Naive thymus-derived CD8-positive, alpha-beta T cell (primary cell): Measurements from ENCODE around the gene KDSR. TPM values are rescaled to one million over a fixed set of nuclear protein-coding genes. Genes with fewer than 3 reads are reported as not detected.
A peak's percentile ranks its signal among the peaks of the same experiment; 100 is the strongest.

Experiments used
- ATAC-seq, 2 donors: fragments of 150-1000 bp; cut with Tn5 transposase in 1 of 2; sonication (Bioruptor Pico), chemical (Tn5 transposase) in 1 of 2; 1 replicate in 1 of 2; 2 replicates in 1 of 2; pipeline ENCODE4 v1.10.0; 2021; ENCODE audit warnings: mild to moderate bottlenecking in 2 of 2, moderate library complexity in 2 of 2
- POLR2A ChIA-PET: fragments of 350-600 bp; sonication (Branson Sonifier 250); formaldehyde crosslinking; loops from one replicate; lab custom pipeline; 2021; ENCODE audit warnings: antibody characterized with exemption; lab: Charles Lee
- DNase-seq, 10 donors: peaks; one replicate each; pipeline versions ENCODE4 v3.0.0 to v3.0.0-alpha.2; 2020 to 2022
- H3K27ac Mint-ChIP-seq, 10 donors: one replicate each; pipeline ENCODE4 v1.8.0; 2020 to 2022; ENCODE audit warnings: mild to moderate bottlenecking in 10 of 10, mixed read lengths in 10 of 10, moderate library complexity in 4 of 10, inconsistent platforms in 1 of 10
- H3K27me3 Mint-ChIP-seq, 5 donors: one replicate each; pipeline ENCODE4 v1.8.0; 2021 to 2022; ENCODE audit warnings: mixed read lengths in 5 of 5
- H3K36me3 Mint-ChIP-seq, 3 donors: one replicate each; pipeline ENCODE4 v1.8.0; 2020 to 2022; ENCODE audit warnings: mixed read lengths in 3 of 3, mild to moderate bottlenecking in 2 of 3, inconsistent platforms in 1 of 3
- H3K4me1 Mint-ChIP-seq, 4 donors: one replicate each; pipeline ENCODE4 v1.8.0; 2021 to 2022; ENCODE audit warnings: mixed read lengths in 4 of 4
- H3K4me3 Mint-ChIP-seq, 10 donors: one replicate each; pipeline ENCODE4 v1.8.0; 2020 to 2022; ENCODE audit warnings: mild to moderate bottlenecking in 10 of 10, mixed read lengths in 10 of 10, moderate library complexity in 6 of 10, inconsistent platforms in 1 of 10
- H3K9me3 Mint-ChIP-seq, 9 donors: one replicate each; pipeline ENCODE4 v1.8.0; 2020 to 2022; ENCODE audit warnings: mixed read lengths in 9 of 9, mild to moderate bottlenecking in 3 of 9, inconsistent platforms in 1 of 9, moderate library complexity in 1 of 9
- polyA plus RNA-seq, 3 donors: library from polyadenylated mRNA; unstranded; fragments of 300-500 nt; fragmentation: Illumina TruSeq; gene quantifications; one replicate each; pipeline ENCODE4 v1.2.3, GENCODE V29; 2021
- total RNA-seq, 8 experiments: library from RNA in 2 of 8; stranded (reverse) in 2 of 8; gene quantifications; one replicate each; pipeline ENCODE4 v1.2.3 and lab custom pipeline; 2021 to 2026

Gene KDSR
- total and polyA plus RNA-seq, 5 experiments from 2014 or later = 49.1 to 66.9 (median 55.9) TPM

- Mint-ChIP-seq H3K27me3 (no peaks in the 10 kb centered on the region), H3K4me1 (peaks cover 2 to 10% (median 10%) of the 10 kb centered on the region in 4 donors), H3K36me3 (peaks cover 8 to 20% (median 10%) of the 10 kb centered on the region in 3 donors), H3K9me3 (peaks cover 0 to 7% (median 0%) of the 10 kb centered on the region in 9 donors), H3K4me3 (no peak overlapping the region), H3K27ac (no peak overlapping the region)
- ATAC-seq (no peak), DNase-seq (no peak)
- POLR2A ChIA-PET = no interaction called here
These were observed 15.8 kb upstream of the KDSR start for GRCh38 chr18:63382843-63383242.

DNA sequence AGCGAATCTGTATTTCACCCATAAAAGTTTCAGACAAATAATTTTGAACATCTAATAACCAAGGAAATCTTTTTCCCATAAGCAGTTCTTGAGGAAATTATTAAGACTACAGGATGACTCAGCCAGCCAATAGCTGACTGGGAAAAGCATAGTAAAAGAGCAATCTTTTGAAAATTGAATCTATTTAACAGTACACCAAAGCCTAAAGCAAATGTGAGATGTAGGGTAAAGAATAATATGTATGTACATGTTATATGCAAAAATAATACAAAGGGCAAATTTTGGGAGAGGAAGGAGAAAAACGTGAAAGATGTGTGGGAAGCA lies 12.6 kb upstream of the KDSR start:
- peaks cover 2 to 14% (median 10%) of the 10 kb centered on the region in 4 donors for H3K4me1 Mint-ChIP-seq
- DNase-seq (no peak), ATAC-seq (no peak)
- H3K9me3 Mint-ChIP-seq = peaks cover 0 to 12% (median 4%) of the 10 kb centered on the region in 9 donors
- H3K27ac Mint-ChIP-seq = peak overlapping the region in 1 of 10 donors; percentile 36
- POLR2A ChIA-PET = no interaction called here
- H3K4me3 Mint-ChIP-seq = no peak overlapping the region
- H3K36me3 Mint-ChIP-seq = peaks cover 10 to 15% (median 13%) of the 10 kb centered on the region in 3 donors
- no peaks in the 10 kb centered on the region for H3K27me3 Mint-ChIP-seq

- peaks cover 10 to 15% (median 13%) of the 10 kb centered on the region in 3 donors for H3K36me3 Mint-ChIP-seq
- DNase-seq = no peak
- ATAC-seq = no peak
- no peaks in the 10 kb centered on the region for H3K27me3 Mint-ChIP-seq
- POLR2A ChIA-PET = no interaction called here
- H3K4me1 Mint-ChIP-seq = peaks cover 2 to 14% (median 10%) of the 10 kb centered on the region in 4 donors
- H3K4me3 Mint-ChIP-seq = peak overlapping the region in 1 of 10 donors; percentile 16
- peak overlapping the region in 9 of 10 donors; percentile 4 to 88 (median 26) for H3K27ac Mint-ChIP-seq
- H3K9me3 Mint-ChIP-seq = peaks cover 0 to 12% (median 4%) of the 10 kb centered on the region in 9 donors
These were observed 12.1 kb upstream of the KDSR start for GRCh38 chr18:63378919-63379638.

GRCh38 chr18:63377275-63377980 lies 10.4 kb upstream of the KDSR start:
- DNase-seq = no peak
- no peak overlapping the region for H3K4me3 Mint-ChIP-seq
- H3K4me1 Mint-ChIP-seq = peaks cover 2 to 14% (median 10%) of the 10 kb centered on the region in 4 donors
- H3K36me3 Mint-ChIP-seq = peaks cover 0 to 10% (median 2%) of the 10 kb centered on the region in 3 donors
- peaks cover 0 to 9% (median 4%) of the 10 kb centered on the region in 9 donors for H3K9me3 Mint-ChIP-seq
- no peak overlapping the region for H3K27ac Mint-ChIP-seq
- POLR2A ChIA-PET = interaction anchor here (0.6 kb wide), 1 partner anchor 37 kb away, joined by 4 read pairs; no protein-coding TSS in a partner anchor
- ATAC-seq = no peak
- H3K27me3 Mint-ChIP-seq = no peaks in the 10 kb centered on the region

- H3K4me1 Mint-ChIP-seq = peaks cover 2 to 14% (median 10%) of the 10 kb centered on the region in 4 donors
- no peaks in the 10 kb centered on the region for H3K27me3 Mint-ChIP-seq
- ATAC-seq (no peak), DNase-seq (no peak)
- H3K9me3 Mint-ChIP-seq = peaks cover 0 to 9% (median 4%) of the 10 kb centered on the region in 9 donors
- H3K36me3 Mint-ChIP-seq = peaks cover 0 to 10% (median 2%) of the 10 kb centered on the region in 3 donors
- no peak overlapping the region for H3K4me3 Mint-ChIP-seq
- POLR2A ChIA-PET = no interaction called here
- no peak overlapping the region for H3K27ac Mint-ChIP-seq
These were observed 9.5 kb upstream of the KDSR start for GRCh38 chr18:63376538-63376937.

GRCh38 chr18:63374540-63374939 lies 7.5 kb upstream of the KDSR start:
- DNase-seq = no peak
- H3K36me3 Mint-ChIP-seq = peaks cover 0 to 10% (median 2%) of the 10 kb centered on the region in 3 donors
- POLR2A ChIA-PET = no interaction called here

DNA sequence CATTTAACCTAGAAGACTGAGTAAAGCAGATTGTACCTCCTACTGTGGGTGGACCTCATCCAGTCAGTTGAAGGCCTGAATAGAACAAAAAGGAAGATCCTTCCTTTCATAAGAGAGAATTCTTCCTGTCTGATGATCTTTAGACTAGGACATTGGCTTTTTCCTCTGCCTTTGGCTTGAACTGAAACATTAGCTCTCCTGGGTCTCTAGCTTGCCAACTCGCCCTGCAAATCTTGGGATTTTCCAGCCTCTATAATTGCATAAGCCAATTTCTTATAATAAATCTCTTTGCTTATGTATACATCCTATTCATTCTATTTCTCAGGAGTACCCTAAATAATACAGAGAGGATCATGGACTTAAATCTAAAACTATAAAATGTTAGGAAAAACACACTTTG lies 6.2 kb upstream of the KDSR start:
- Mint-ChIP-seq H3K9me3 (peaks cover 0 to 13% (median 5%) of the 10 kb centered on the region in 9 donors), H3K4me1 (peaks cover 1 to 11% (median 9%) of the 10 kb centered on the region in 4 donors), H3K4me3 (no peak overlapping the region), H3K36me3 (peaks cover 0 to 13% (median 2%) of the 10 kb centered on the region in 3 donors), H3K27me3 (no peaks in the 10 kb centered on the region), H3K27ac (no peak overlapping the region)
- ATAC-seq = no peak
- no peak for DNase-seq
- POLR2A ChIA-PET = no interaction called here

More at GRCh38 chr18:63374540-63374939, 7.5 kb upstream of the KDSR start:
- peaks cover 0 to 9% (median 4%) of the 10 kb centered on the region in 9 donors for H3K9me3 Mint-ChIP-seq
- ATAC-seq = no peak
- H3K27me3 Mint-ChIP-seq = no peaks in the 10 kb centered on the region
- no peak overlapping the region for H3K27ac Mint-ChIP-seq
- no peak overlapping the region for H3K4me3 Mint-ChIP-seq
- H3K4me1 Mint-ChIP-seq = peaks cover 2 to 14% (median 10%) of the 10 kb centered on the region in 4 donors

- Mint-ChIP-seq H3K27ac (peak overlapping the region in 7 of 10 donors; percentile 49 to 93 (median 63)), H3K4me1 (peaks cover 14 to 40% (median 35%) of the 10 kb centered on the region in 4 donors)
- POLR2A ChIA-PET = interaction anchor here (1.8 kb wide), 1 partner anchor 54 kb away, joined by 11 read pairs; the partner anchor contains the start of gene VPS4B
These were observed 1.6 kb upstream of the KDSR start for GRCh38 chr18:63368611-63369010.

DNA sequence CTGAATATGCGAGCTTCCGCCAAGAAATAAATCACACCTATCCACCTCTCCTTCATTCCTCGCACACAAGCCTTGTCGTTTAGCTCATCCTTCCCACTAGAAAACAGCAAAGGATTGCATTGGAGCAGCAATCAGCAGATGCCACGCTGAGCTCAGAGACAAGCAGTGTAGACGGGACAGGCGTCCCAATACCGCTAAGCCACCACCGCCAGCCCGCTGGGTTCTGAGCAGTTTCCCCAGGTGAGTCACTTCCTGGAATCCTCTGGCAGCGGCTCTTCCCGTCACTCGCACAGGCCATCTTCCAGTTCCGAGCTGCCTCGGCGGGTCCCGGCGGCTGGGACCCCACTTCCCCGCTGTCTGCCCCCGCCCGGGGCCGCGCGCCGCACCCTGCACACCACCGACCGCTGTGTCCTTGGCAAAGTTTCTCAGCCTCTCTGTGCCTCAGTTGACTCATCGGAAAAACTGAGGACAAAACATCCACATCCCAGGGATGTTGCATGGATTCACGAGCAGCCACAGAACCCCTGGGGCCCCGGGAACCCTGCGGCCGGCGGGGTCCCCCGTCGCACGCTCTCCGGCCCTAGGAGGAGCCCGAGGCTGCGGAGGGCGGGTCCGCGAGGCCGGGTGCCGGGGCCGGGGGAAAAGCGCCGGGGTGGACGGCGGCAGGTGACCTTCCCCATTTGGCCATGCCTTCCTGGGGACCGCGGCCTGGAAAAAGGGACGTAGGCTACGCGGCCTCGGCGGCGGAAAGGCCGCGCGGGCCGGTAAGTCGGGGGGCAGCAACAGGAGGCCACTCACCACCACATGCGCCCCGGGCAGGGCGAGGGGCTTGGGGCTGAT lies 573 bp downstream of the KDSR start:
- peak; percentile 46 to 52 for ATAC-seq
- POLR2A ChIA-PET = interaction anchor here (0.8 to 2.3 kb wide), 8 partner anchors 20 to 194 kb away, joined by 3 to 11 read pairs (median 4); partner anchors contain the start of genes BCL2 and VPS4B
- H3K9me3 Mint-ChIP-seq = peaks cover 0 to 14% (median 0%) of the 10 kb centered on the region in 9 donors
- peaks cover 0 to 14% (median 9%) of the 10 kb centered on the region in 3 donors for H3K36me3 Mint-ChIP-seq
- H3K4me1 Mint-ChIP-seq = peaks cover 18 to 46% (median 41%) of the 10 kb centered on the region in 4 donors
- H3K27me3 Mint-ChIP-seq = no peaks in the 10 kb centered on the region
- H3K4me3 Mint-ChIP-seq = peak overlapping the region; percentile 85 to 98 (median 94)
- peak overlapping the region in 9 of 10 donors; percentile 73 to 93 (median 89) for H3K27ac Mint-ChIP-seq
- DNase-seq = peak; percentile 21 to 77 (median 48)

More at GRCh38 chr18:63368611-63369010, 1.6 kb upstream of the KDSR start:
- DNase-seq = no peak
- Mint-ChIP-seq H3K4me3 (peak overlapping the region; percentile 51 to 97 (median 88)), H3K36me3 (peaks cover 0 to 6% (median 2%) of the 10 kb centered on the region in 3 donors), H3K27me3 (no peaks in the 10 kb centered on the region), H3K9me3 (peaks cover 0 to 14% (median 0%) of the 10 kb centered on the region in 9 donors)
- no peak for ATAC-seq

DNA sequence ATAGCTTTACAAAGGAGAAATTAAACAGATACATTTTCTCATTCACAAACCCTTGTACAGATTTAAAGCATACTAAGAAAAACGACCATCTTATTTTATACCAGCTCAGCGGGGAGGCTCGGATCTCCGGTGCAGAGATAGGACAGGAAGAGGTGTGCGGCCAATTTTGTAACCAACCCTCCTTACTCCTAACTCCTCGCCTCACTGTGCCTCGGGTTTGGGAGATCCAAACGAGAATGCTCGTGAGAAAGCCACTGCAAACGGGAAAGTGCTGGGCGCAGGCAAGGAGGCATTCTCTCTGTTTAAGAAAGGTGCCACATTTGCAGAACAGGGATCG lies 1.2 kb downstream of the KDSR start:
- no peak for ATAC-seq
- H3K36me3 Mint-ChIP-seq = peaks cover 0 to 17% (median 11%) of the 10 kb centered on the region in 3 donors
- H3K27ac Mint-ChIP-seq = peak overlapping the region in 9 of 10 donors; percentile 73 to 93 (median 89)
- peaks cover 0 to 14% (median 0%) of the 10 kb centered on the region in 9 donors for H3K9me3 Mint-ChIP-seq
- POLR2A ChIA-PET = interaction anchor here (0.6 to 2.3 kb wide), 6 partner anchors 20 to 193 kb away, joined by 3 to 11 read pairs (median 4); partner anchors contain the start of gene VPS4B
- DNase-seq = no peak
- peak overlapping the region; percentile 85 to 98 (median 94) for H3K4me3 Mint-ChIP-seq
- peaks cover 18 to 46% (median 41%) of the 10 kb centered on the region in 4 donors for H3K4me1 Mint-ChIP-seq
- H3K27me3 Mint-ChIP-seq = no peaks in the 10 kb centered on the region

GRCh38 chr18:63363951-63364350 lies 3.1 kb downstream of the KDSR start:
- Mint-ChIP-seq H3K27ac (peak overlapping the region in 7 of 10 donors; percentile 0 to 57 (median 10)), H3K9me3 (peaks cover 0 to 9% (median 0%) of the 10 kb centered on the region in 9 donors), H3K27me3 (no peaks in the 10 kb centered on the region), H3K4me1 (peaks cover 18 to 46% (median 40%) of the 10 kb centered on the region in 4 donors), H3K36me3 (peaks cover 0 to 32% (median 10%) of the 10 kb centered on the region in 3 donors), H3K4me3 (peak overlapping the region in 5 of 10 donors; percentile 1 to 26 (median 4))
- ATAC-seq (no peak), DNase-seq (peak in 6 of 10 donors; percentile 12 to 56 (median 43))
- POLR2A ChIA-PET = interaction anchor here (0.8 to 1.6 kb wide), 3 partner anchors 15 to 157 kb away, joined by 3 read pairs; partner anchors contain the start of gene VPS4B
